ENCODE results near the gene EHBP1. TPM values are rescaled to one million over a fixed set of nuclear protein-coding genes. Genes with fewer than 3 reads are reported as not detected.
A peak's percentile ranks its signal among the peaks of the same experiment; 100 is the strongest.

The EHBP1 gene
- 33.0 and 35.4 TPM in 2 replicates for total RNA-seq

- peak; percentile 99 for DNase-seq
Measured at GRCh38 chr2:62705007-62705829, at the start of gene EHBP1. TSS of gene EHBP1 (plus strand) at chr2:62705713. CDS start at chr2:62707192, 1,479 bp downstream.

GRCh38 chr2:62657783-62658182 lies 47.7 kb upstream of the EHBP1 start:
- DNase-seq, result no peak

- DNase-seq, result no peak
Measured at GRCh38 chr2:62658891-62659290, 46.6 kb upstream of the EHBP1 start.

- no peak for DNase-seq
Measured at GRCh38 chr2:62660087-62660486, 45.4 kb upstream of the EHBP1 start.

GRCh38 chr2:62660582-62661262 lies 44.8 kb upstream of the EHBP1 start:
- DNase-seq, result no peak

GRCh38 chr2:62661263-62661635 lies 44.3 kb upstream of the EHBP1 start:
- DNase-seq, result no peak

- DNase-seq, result no peak
Measured at GRCh38 chr2:62662131-62662530, 43.4 kb upstream of the EHBP1 start.

- DNase-seq, result no peak
Measured at GRCh38 chr2:62662554-62662953, 43.0 kb upstream of the EHBP1 start.

- DNase-seq, result no peak
Measured at GRCh38 chr2:62663411-62663810, 42.1 kb upstream of the EHBP1 start.

GRCh38 chr2:62663920-62664795 lies 41.4 kb upstream of the EHBP1 start:
- no peak for DNase-seq

GRCh38 chr2:62665446-62665845 lies 40.1 kb upstream of the EHBP1 start:
- no peak for DNase-seq

- no peak for DNase-seq
Measured at GRCh38 chr2:62669180-62669579, 36.3 kb upstream of the EHBP1 start.

GRCh38 chr2:62672601-62673000 lies 32.9 kb upstream of the EHBP1 start:
- no peak for DNase-seq

- DNase-seq, result no peak
Measured at GRCh38 chr2:62675062-62675461, 30.5 kb upstream of the EHBP1 start.

- no peak for DNase-seq
Measured at GRCh38 chr2:62685256-62685655, 20.3 kb upstream of the EHBP1 start.

- no peak for DNase-seq
Measured at GRCh38 chr2:62686012-62686685, 19.4 kb upstream of the EHBP1 start.

- no peak for DNase-seq
Measured at GRCh38 chr2:62687636-62688035, 17.9 kb upstream of the EHBP1 start.

GRCh38 chr2:62688771-62689170 lies 16.7 kb upstream of the EHBP1 start:
- no peak for DNase-seq

GRCh38 chr2:62691186-62691585 lies 14.3 kb upstream of the EHBP1 start:
- DNase-seq, result no peak

- no peak for DNase-seq
Measured at GRCh38 chr2:62692225-62692624, 13.3 kb upstream of the EHBP1 start.

GRCh38 chr2:62698653-62699052 lies 6.9 kb upstream of the EHBP1 start:
- no peak for DNase-seq

- DNase-seq, result no peak
Measured at GRCh38 chr2:62704654-62705006, 883 bp upstream of the EHBP1 start.

Measured in dermis blood vessel endothelial cell (primary cell).